Sciatic nerve (tissue), 2 donors: Measurements from ENCODE around the gene PIP4K2A. TPM values are rescaled to one million over a fixed set of nuclear protein-coding genes. Genes with fewer than 3 reads are reported as not detected.

Source experiments
- ATAC-seq: fragments of 200-7000 bp; cut with Tn5 transposase; one replicate; pipeline ENCODE4 v1.9.1; 2020; ENCODE audit warnings: mild to moderate bottlenecking, moderate library complexity
- DNase-seq: peaks from one replicate; pipeline ENCODE4 v3.0.0-alpha.2; 2020; ENCODE audit warnings: low spot score
- intact Hi-C: fragments of 100-400 bp; cut with DNase I; formaldehyde crosslinking; loops from one replicate; pipeline ENCODE4 v1.14.2; 2022
- total RNA-seq: library from RNA; stranded (reverse); fragmentation: NEBNext Ultra II Directional; extraction: Animal tissue kit (Norgen Biotek cat#: 25700); gene quantifications from one replicate; pipeline ENCODE4 v1.2.1, GENCODE V29; 2021
- donor health status: DM: no; HTN: no; CAD: no.
- donor health status: DM: no; HTN: no; CAD: no.

The PIP4K2A gene
- total RNA-seq, 1 donor from 2014 or later: 64.2 TPM

DNA sequence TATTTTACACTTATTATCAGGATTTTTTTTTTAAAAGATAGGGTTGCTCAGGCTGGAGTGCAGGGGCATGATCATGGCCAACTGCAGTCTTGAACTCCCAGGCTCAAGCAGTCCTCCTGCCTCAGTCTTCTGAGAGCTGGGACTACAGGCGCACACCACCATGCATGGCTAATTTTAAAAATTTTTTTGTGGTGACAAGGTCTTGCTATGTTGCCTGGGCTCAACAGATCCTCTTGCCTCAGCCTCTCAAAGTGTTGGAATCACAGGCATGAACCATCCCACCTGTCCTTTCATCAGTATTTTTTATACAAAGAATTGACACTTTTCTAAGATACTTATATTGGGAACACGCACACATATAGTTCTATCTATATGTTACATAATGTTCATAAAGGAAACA, 99.3 kb downstream of the PIP4K2A start:
- intact Hi-C loops: no loop called here
- DNase-seq (no peak), ATAC-seq (no peak)

DNA sequence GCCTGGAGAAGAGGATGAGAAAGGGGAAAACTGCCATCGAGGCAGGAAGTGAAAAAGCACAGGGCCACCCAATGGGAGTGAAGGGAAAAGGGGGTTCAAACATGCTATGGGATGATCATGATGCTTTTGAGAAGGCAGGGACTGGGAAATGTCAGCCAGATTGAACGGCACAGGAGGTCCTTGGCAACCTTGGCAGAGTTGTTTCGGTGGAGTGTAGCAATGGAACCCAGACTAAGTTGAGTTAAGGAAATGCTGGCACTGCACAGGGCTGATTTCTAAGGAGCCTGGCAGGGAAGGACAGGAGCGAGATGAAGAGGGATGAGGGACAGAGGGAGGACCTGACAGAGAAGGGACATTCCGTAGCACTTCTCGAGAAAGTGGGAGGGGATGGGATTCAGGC, 101.4 kb downstream of the PIP4K2A start:
- ATAC-seq (no peak), DNase-seq (no peak)
- intact Hi-C loops: no loop called here

DNA sequence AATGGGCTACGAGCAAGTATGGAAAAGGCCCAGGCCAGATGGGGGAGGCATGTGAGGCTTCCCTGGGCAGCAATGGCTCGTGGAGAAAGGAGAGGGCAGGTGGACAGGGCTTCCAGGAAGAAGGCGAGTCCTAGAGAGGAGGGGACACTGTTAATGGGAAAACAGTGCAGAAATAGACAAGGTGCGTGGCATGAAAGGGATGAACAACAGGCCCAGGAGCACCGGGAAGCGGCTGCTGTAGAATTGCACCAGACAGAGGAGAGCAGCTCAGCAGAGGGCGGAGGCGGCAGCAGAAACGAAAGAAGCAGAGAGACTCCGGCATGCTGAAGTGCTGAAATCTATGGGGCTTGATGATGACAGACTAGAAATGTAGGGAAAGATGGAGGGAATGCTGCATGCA, 102.1 kb downstream of the PIP4K2A start:
- ATAC-seq: no peak
- DNase-seq: no peak
- intact Hi-C loops: no loop called here

DNA sequence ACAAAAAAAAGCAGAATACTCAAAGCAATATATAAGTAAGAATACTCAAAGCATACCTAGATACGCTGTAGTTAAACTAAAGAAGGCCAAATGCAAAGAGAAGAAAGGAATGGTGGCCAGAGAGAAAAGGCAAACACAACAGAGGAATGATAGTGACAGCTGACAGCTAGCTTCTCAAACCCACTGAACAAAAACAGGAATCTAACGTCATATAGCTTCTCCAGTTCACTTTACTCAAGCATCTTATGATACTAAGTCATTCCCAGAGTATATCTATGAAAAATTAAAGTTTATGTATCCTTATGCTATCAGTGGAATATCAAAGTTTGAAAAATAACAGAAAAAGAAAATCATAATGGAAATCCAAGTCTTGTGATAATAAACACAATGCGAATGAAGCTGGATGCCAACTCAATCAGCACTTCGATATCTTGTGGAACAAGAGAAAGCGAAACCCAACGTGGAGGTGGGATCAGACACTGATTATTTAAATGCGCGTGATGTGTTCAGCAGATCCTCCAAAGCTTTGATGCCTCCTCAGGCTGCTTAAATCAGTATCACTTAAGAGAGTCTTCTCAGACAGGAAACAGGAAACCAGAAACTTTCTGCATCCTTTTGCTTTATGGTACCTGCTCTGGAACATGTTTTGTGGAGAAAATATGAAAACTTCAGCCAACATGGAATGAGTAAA, 102.8 kb downstream of the PIP4K2A start:
- intact Hi-C loops: no loop called here
- DNase-seq (no peak), ATAC-seq (no peak)

DNA sequence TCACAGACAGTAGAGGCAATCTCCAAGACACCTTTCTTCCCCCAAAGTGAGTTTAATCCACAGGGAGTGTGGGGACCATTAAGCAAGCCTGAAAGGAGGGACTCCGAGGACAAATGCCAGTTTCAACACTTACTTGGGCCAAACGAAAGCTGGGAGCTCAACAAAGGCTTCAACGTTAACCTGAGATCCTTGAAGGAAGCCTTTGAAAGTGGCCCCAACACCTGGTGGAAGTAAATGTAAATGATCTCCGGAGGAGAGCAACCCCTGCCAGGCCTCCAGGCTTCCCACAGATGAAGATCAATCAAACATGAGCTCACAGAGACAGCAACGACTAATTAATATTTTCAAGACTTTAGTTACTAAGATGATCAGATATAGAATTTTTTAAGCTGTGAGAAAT, 103.8 kb downstream of the PIP4K2A start:
- intact Hi-C loops: no loop called here
- ATAC-seq (no peak), DNase-seq (no peak)

DNA sequence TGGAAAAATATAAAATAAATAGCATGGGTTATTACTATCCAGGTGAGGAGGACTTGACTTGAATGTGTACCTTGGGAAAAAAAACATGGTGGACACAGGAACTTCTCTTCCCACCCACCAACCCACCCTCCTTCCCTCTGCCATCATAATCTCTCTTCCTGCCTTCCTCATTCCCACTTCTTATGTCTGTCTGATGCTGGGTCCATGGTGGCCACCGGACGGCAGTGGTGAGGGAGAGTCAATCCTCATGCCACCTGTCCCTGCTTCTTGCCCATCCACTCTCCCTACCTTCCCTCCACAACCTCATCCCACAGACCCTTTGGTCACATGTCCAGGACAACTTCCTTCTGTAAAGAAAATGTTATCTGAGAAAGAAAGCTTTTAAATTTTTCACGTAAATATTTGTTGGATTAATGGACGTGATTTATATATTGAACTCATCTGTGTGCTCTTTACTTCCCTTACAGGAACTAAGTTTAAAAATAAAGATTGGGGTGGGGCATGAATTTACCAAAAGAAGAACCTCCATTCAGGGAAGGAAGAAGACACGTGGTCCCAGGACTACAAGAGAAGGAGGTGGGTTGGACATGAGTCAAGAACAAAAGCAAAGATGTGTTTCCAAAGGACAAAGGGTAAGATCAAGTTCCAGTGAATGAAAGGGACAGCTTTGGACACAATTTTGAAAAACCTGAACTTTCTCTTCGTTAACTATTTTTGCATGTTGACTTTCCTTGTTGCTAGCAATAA, 104.5 kb downstream of the PIP4K2A start:
- intact Hi-C loops: no loop called here
- no peak for ATAC-seq
- DNase-seq: no peak

DNA sequence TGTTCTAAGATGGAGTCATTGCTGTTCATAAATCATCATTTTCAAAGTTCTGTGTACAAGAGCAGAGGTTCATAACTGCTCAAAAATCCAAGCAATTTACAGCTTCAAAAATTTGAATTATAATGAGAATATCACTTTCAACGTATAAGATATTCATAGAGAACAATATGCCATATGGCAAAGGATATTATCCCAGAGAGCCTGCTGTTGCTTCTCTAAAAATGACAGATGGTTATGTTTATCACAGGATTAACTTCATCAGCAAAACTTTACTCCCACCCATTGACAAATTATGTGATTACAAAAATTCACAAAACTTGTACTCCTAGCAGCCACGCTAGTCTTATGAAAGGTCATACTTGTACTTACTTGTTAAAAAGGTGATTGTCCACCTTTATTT, 105.1 kb downstream of the PIP4K2A start:
- DNase-seq (no peak), ATAC-seq (no peak)
- intact Hi-C loops: no loop called here

DNA sequence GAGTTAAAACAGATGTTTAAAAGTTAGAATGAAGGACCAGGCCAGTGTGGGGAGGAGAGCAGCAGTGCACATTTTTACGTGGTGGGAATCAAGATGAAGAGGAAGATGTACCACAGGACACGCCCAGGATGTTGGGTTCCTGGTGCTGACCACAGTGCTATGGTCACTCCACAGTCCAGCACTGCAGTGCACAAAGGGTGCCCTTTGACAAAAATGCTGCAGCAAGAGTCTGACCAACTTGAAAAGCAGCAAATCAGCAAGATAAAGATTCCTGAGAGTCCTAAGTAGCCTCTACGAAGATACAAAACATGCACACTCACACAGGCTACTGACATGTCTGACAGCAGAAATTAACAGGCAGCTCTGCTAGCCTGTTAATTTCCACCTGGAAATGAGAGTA, 107.1 kb downstream of the PIP4K2A start:
- DNase-seq (no peak), ATAC-seq (no peak)
- intact Hi-C loops: no loop called here

DNA sequence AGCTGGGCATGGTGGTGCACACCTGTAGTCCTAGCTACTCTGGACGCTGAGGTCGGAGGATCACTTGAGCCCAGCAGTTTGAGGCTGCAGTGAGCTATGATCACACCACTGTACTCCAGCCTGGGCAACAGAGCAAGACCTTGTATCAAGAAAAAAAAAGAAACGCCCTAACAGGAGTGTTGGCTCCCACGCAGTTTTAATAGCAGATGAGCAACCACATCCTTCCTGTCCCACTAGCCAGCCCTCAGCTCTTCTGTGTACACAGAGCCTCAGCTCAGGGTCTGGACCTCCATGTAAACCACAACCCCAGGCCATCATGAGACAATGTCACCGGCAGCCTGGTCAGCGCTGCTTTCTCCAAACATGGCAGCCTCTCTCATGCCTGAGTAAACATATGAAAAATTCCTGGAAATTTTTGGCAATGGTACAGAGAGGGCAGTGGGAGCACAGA, 108.2 kb downstream of the PIP4K2A start:
- peak; percentile 81 for ATAC-seq

DNA sequence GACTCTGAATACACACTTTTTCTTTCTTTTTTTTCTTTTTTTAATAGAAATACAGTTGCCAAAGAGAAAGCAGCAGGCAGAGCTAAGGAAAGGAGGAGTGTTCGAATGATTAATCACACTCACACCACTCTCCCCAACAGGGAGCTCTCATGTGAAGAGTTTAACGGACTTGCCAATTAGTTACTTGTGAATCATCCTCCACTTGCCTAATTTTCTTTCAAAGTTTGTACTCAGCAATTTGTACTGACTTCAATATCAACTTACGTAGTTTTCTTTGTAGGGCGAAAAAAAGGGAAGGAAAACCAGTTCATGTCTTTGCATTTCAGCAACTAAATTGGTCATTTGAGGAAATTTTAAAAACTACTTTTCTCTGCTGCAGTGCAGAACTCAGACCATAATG, 109.2 kb downstream of the PIP4K2A start:
- peak; percentile 86 for ATAC-seq
- DNase-seq: no peak
- intact Hi-C loops: no loop called here

More for the DNA sequence above, 108.2 kb downstream of the PIP4K2A start:
- DNase-seq: no peak
- intact Hi-C loops: no loop called here

DNA sequence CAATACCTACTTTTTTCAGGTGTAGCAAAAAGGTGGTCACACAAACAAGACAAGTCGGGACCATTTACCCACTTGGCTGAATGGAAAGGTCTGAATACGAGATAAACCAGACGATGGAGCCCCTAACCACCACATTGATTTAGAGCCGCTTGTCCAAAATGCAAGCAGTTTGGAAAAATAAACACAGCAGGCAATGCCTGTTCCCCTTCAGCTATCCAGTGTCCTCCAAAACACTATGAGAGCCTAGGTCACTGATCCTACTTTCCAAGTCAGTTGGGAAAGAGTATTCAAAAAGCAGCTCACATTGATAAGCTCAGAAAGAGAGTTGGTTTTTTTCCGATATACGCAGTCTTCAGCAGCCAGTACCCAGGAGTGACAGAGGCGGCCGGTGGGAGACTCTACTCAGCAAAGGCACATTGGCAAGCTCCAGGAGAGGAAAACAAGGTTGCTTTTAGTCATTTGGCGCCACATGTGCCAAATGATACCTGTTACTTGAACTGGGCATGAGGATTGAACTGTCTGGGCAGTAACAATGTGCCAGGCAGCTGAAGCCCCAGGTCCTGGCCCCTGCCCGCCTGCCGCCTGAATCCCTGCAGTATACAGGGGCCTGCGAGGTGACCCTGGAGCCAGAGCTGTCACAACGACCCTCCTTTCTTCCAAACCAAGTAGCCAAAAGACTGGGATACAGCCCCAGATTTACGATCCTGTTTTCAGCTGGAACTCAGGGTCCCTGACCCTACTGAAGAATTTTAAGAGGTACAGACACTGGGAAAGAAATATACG, 109.8 kb downstream of the PIP4K2A start:
- ATAC-seq: peak; percentile 14
- intact Hi-C loops: no loop called here
- no peak for DNase-seq

DNA sequence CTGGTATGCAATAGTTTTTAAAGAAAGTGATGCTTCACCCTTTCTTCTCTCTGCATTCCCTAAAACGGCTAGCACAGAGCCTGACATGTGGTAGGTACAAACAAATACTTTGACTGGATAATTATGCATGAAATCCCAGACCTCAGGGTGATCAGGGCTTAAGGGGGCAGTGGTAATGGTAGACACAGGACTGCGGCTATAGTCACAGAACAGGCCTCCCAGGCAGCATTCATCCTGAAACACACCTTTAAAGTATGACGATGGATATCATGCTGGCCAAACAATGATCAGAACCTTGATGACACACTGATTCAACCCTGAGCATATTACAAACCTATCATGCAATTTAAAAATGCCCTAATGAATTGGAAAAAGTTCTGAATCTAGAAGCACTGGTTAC, 110.8 kb downstream of the PIP4K2A start:
- intact Hi-C loops: no loop called here
- no peak for DNase-seq
- ATAC-seq: no peak

DNA sequence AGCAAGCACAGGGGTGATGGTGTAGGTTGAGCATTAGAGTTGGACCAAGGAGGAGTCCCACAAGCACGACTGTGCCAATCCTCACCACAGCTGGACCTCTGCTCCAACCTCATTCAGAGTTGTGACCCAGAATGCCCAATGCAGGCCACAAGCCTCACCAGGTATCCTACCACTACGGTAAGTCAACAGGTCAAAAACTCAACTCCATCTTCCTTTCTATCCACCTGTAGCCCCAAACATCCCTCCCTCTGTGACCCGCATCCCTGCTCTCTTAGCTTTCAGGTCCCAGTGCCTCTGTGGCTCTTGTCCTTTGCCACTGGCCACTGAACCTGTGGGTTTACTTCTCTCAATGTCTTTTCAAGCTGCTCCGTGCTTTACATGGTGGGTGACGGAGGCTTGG, 112.8 kb downstream of the PIP4K2A start:
- ATAC-seq: no peak

DNA sequence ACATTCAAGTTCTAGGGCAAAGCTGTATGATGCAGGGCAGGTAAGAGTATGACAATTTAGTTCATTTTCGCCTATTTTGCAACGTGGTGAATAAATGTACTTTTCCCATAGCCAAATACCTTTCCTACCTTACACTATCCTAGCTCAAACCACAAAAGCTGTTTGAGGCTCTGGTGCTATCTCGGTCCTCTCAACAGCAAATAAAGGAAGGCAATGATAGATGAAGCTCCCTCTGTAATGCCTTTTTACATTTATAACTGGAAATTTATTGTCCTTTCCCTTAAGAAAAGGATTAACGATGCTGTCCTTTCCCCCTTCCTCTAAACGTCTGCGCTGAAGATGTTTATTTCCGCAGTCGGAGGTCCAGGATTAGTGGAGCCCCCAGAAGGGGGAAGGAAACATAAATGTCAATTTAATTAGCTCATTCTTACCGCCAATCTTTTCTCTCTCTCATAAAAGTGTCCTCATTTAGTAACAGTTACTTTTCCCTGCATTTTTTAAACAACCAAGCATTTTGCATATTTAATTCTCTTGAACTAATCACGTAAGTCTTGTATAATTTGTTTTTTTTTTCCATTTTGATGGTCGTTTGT, 114.6 kb downstream of the PIP4K2A start:
- intact Hi-C loops: no loop called here
- ATAC-seq: no peak

More for the DNA sequence above, 112.8 kb downstream of the PIP4K2A start:
- no peak for DNase-seq
- intact Hi-C loops: no loop called here

DNA sequence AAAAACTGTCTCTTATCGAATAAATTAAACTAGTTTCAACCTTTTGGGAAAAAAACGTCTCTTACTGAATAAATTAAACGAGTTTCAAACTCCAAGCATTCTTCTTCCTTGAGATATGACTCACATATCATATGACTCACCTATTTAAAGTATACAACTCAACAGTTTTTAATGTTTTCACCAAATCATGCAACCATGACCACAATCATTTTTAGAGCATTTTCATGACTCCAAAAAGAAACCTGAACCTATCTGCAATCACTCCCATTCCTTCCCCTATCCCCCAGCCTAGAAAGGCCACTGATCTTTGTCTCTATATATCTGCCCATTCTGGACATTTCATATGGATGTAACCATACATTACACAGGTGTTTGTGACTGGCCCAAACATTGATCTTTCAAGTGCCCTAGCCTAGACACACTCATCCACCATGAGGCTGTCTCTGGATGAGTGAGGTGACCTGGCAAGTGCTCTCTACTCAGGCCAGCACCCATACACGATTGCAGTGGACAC, 115.3 kb downstream of the PIP4K2A start:
- intact Hi-C loops: no loop called here
- no peak for DNase-seq
- no peak for ATAC-seq

More for the DNA sequence above, 114.6 kb downstream of the PIP4K2A start:
- no peak for DNase-seq

DNA sequence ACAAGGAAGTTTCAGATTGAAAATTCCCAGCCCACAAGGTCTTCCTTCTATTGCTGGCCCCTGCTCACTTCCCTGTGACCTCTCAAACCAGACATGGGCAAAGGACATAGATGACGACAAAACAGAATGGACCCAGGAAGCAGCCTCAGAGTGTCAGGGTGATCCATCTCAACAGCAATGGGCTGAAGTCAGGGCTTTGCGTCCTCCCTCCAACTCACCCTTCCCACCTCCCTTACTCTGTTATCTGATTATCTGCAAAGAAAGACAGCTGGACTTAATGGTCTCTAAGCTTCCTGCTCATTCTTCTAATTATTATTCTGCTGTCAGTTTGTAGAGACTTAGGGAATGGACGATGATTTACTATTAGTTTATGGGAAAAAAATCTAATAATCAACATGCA, 115.9 kb downstream of the PIP4K2A start:
- ATAC-seq: no peak
- DNase-seq: no peak
- intact Hi-C loops: no loop called here

DNA sequence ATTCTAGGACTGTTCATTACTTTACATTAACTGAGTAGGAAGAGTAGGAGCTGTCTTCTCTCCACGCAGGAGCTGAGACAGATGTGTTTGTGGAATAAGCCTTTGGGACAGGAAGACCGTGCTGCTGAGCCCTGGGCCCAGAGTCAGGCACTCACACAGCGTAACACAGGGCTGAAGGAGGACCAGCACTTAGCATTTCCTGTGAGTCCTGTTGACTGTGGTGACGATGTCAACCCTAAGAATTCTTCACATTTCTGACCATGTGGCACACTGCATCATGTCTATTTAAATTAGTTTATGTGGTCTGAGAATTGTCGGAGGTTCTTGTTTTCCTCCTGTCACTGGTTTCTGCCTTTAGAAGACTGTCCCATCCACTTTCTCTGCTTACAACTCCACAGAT, 117.2 kb downstream of the PIP4K2A start:
- ATAC-seq: no peak
- no peak for DNase-seq
- intact Hi-C loops: no loop called here

DNA sequence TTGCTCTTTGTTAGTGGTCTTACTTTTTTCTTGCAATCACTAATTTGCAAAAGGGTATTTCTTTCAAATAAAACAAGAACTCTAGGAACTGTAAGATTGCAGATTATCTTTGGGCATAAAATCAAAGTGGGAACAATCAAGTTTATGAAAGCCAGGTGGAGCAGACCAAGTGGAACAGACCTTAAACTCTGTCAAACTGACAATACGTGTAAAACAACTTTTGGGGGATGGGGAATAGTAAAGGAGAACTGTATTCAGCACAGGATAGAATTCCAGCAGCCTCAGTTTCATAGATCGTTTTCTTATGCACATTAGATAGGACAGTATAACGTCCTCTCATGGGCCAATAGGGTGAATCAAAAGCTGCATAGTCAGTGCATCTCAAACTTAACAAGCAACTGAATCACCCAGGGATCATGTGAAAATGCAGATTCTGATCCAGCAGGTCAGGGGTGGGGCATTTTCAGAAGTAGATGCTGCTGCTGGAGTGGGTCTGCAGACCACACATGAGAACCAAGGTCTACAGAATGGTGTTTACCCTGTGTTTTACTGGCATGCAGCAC, 120.7 kb downstream of the PIP4K2A start:
- ATAC-seq (no peak), DNase-seq (no peak)
- intact Hi-C loops: no loop called here

DNA sequence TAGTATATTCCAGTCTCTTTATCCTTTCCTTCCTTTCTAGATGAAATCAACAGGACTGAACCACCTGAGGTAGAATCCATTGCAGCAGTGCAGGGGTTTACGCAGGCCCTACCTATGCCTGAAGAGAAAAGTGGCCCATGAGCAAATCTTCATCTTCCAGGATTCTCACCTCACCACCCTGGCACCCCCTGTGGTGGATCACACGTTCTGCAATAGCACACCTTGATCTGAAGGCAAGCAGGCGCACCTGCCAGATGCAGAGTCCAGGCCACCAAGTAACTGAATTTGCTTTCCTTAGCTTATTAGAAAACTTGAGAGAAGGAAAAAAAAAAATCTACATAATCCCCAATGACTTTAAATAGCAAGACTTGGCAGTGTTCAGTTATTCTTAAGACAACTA, 121.4 kb downstream of the PIP4K2A start:
- DNase-seq (no peak), ATAC-seq (no peak)
- intact Hi-C loops: no loop called here
